Measurements from ENCODE around the gene GPC5.

- TF ChIP-seq, protein P1, sequence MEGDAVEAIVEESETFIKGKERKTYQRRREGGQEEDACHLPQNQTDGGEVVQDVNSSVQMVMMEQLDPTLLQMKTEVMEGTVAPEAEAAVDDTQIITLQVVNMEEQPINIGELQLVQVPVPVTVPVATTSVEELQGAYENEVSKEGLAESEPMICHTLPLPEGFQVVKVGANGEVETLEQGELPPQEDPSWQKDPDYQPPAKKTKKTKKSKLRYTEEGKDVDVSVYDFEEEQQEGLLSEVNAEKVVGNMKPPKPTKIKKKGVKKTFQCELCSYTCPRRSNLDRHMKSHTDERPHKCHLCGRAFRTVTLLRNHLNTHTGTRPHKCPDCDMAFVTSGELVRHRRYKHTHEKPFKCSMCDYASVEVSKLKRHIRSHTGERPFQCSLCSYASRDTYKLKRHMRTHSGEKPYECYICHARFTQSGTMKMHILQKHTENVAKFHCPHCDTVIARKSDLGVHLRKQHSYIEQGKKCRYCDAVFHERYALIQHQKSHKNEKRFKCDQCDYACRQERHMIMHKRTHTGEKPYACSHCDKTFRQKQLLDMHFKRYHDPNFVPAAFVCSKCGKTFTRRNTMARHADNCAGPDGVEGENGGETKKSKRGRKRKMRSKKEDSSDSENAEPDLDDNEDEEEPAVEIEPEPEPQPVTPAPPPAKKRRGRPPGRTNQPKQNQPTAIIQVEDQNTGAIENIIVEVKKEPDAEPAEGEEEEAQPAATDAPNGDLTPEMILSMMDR (IDR thresholded peaks at IDR 0.05; ENCODE audit: low read depth, low read length), result 0 out of 2 replicates have a peak, but pooled peaks have one; percentile 9
- TF ChIP-seq EZH2phosphoT487 (IDR thresholded peaks at IDR 0.05; ENCODE audit: low read depth), result no peak
Measured at GRCh38 chr13:92143766-92144165, 745.3 kb downstream of the GPC5 start.

Measured in OCI-LY3 (cell line).